Upper lobe of right lung (tissue), 1 donor: ENCODE results near the gene LLGL1. TPM values are rescaled to one million over a fixed set of nuclear protein-coding genes. Genes with fewer than 3 reads are reported as not detected.

Experiments
- ATAC-seq: fragments of 200-7000 bp; cut with Tn5 transposase; one replicate; pipeline ENCODE4 v1.9.1; 2020; ENCODE audit warnings: mild to moderate bottlenecking, moderate library complexity
- DNase-seq: peaks from one replicate; pipeline ENCODE4 v3.0.0-alpha.2; 2020
- H3K27ac ChIP-seq: fragments of 200-600 bp; one replicate; pipeline ENCODE4 v1.8.0; 2022
- H3K27me3 ChIP-seq: fragments of 200-600 bp; one replicate; pipeline ENCODE4 v1.8.0; 2022; ENCODE audit warnings: mild to moderate bottlenecking
- H3K36me3 ChIP-seq: fragments of 200-600 bp; one replicate; pipeline ENCODE4 v1.8.0; 2022
- H3K4me1 ChIP-seq: fragments of 200-600 bp; one replicate; pipeline ENCODE4 v1.8.0; 2022
- H3K4me3 ChIP-seq: fragments of 200-600 bp; one replicate; pipeline ENCODE4 v1.8.0; 2022; ENCODE audit warnings: mild to moderate bottlenecking
- H3K9me3 ChIP-seq: fragments of 200-600 bp; one replicate; pipeline ENCODE4 v1.8.0; 2022
- intact Hi-C: fragments of 100-400 bp; cut with DNase I; formaldehyde crosslinking; loops from one replicate; pipeline ENCODE4 v1.11.0; 2022
- total RNA-seq: library from RNA; stranded (reverse); fragmentation: NEBNext Ultra II Directional; extraction: Animal tissue kit (Norgen Biotek cat#: 25700); gene quantifications from one replicate; pipeline ENCODE4 v1.2.1, GENCODE V29; 2021
- TF ChIP-seq, protein P1 (sequence below): fragments of 200-600 bp; IDR thresholded peaks from one replicate; pipeline ENCODE4 v1.8.0; 2022; ENCODE audit warnings: antibody characterized with exemption
- donor health status: DM: no; HTN: yes; CAD: no; lungs with severe emphysema.

LLGL1 gene
- total RNA-seq, 1 donor from 2014 or later = 11.7 TPM

DNA sequence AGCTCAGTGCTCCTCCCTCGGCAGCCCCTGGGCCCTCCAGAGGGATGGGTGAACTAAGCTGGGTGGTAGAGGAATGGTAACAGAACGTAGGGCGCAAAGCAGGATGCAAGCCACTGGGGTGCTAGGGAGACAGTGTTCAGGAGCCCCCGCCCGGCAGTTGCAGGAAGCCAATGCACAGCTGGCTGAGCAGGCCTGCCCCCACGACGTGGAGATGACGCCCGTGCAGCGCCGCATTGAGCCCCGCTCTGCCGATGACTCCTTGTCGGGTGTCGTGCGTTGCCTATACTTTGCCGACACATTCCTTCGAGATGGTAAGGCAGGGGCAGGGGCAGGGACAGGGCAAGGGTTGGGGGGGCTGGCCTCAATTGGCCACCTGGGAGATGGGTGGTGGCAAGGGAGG lies 12.9 kb downstream of the LLGL1 start:
- H3K36me3 ChIP-seq = peaks cover 15% of the 10 kb centered on the region
- intact Hi-C loops = no loop called here

DNA sequence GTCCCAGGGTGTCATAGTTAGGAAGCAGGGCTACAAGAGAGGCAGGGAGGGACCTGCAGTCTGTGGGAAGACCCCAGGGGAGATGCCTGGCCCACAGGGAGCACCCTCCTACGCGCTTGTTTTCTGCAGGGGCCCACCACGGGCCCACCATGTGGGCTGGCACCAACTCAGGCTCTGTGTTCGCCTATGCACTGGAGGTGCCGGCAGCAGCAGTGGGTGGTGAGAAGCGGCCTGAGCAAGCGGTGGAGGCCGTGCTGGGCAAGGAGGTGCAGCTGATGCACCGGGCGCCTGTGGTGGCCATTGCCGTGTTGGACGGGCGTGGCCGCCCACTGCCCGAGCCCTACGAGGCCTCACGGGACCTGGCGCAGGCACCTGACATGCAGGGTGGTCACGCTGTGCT lies 15.0 kb downstream of the LLGL1 start:
- ATAC-seq (no peak), DNase-seq (no peak)
- Histone ChIP-seq H3K27me3 (no peaks in the 10 kb centered on the region), H3K9me3 (no peaks in the 10 kb centered on the region), H3K36me3 (peaks cover 26% of the 10 kb centered on the region), H3K4me1 (no peaks in the 10 kb centered on the region), H3K4me3 (no peak overlapping the region), H3K27ac (no peak overlapping the region)
- TF ChIP-seq, protein P1, sequence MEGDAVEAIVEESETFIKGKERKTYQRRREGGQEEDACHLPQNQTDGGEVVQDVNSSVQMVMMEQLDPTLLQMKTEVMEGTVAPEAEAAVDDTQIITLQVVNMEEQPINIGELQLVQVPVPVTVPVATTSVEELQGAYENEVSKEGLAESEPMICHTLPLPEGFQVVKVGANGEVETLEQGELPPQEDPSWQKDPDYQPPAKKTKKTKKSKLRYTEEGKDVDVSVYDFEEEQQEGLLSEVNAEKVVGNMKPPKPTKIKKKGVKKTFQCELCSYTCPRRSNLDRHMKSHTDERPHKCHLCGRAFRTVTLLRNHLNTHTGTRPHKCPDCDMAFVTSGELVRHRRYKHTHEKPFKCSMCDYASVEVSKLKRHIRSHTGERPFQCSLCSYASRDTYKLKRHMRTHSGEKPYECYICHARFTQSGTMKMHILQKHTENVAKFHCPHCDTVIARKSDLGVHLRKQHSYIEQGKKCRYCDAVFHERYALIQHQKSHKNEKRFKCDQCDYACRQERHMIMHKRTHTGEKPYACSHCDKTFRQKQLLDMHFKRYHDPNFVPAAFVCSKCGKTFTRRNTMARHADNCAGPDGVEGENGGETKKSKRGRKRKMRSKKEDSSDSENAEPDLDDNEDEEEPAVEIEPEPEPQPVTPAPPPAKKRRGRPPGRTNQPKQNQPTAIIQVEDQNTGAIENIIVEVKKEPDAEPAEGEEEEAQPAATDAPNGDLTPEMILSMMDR = no peak
- intact Hi-C loops = no loop called here

More for the DNA sequence above, 12.9 kb downstream of the LLGL1 start:
- TF ChIP-seq, protein P1 = no peak
- Histone ChIP-seq H3K27ac (no peak overlapping the region), H3K9me3 (no peaks in the 10 kb centered on the region), H3K4me3 (no peak overlapping the region), H3K4me1 (no peaks in the 10 kb centered on the region), H3K27me3 (no peaks in the 10 kb centered on the region)
- DNase-seq = no peak
- ATAC-seq = no peak

- H3K27ac ChIP-seq = no peak overlapping the region
- TF ChIP-seq, protein P1 = no peak
- H3K9me3 ChIP-seq = no peaks in the 10 kb centered on the region
- DNase-seq (no peak), ATAC-seq (no peak)
- peaks cover 35% of the 10 kb centered on the region for H3K36me3 ChIP-seq
- no peaks in the 10 kb centered on the region for H3K4me1 ChIP-seq
- no peaks in the 10 kb centered on the region for H3K27me3 ChIP-seq
- H3K4me3 ChIP-seq = no peak overlapping the region
- intact Hi-C loops = no loop called here
These were observed 15.9 kb downstream of the LLGL1 start for GRCh38 chr17:18241229-18241871.

DNA sequence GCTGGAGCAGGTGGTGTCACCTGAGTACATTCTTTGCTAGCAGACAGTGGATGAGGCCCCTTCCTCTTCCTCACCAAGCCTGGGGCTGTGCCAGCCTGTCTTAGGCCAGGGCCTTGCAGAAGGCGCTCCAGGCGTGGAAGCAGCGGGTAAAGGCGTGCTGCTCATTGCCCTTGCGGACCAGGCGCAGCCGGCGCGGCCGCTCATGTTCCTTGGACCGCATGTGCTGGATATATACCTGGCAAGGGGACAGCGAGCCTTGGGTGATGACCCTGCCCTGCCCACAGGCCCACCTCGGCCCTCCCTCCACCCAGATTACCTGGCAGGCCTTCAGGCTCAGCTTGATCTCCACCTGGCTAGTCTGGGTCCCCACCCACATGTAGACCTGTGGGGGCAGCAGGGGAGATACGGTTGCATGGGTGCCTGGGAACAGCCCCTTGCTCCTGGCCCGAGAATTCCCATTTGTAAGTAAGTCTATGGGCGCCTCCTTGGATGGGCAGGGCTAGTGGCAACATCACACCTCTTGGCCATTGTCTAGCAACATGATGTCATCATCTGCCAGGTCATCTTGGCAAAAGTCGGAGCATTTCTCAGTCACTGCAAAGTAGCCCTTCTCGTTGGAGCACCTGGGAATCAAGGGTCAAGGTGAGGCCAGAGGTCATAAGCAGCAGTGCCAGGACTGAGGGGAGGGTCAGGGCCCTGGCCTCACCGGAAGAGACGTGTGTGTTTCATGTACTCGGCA lies 19.8 kb downstream of the LLGL1 start:
- ATAC-seq (no peak), DNase-seq (no peak)
- no peaks in the 10 kb centered on the region for H3K9me3 ChIP-seq
- no peaks in the 10 kb centered on the region for H3K4me1 ChIP-seq
- intact Hi-C loops = no loop called here
- H3K27ac ChIP-seq = no peak overlapping the region
- H3K4me3 ChIP-seq = no peak overlapping the region
- H3K27me3 ChIP-seq = no peaks in the 10 kb centered on the region
- H3K36me3 ChIP-seq = peaks cover 60% of the 10 kb centered on the region
- TF ChIP-seq, protein P1 = no peak

GRCh38 chr17:18246109-18246725 lies 20.8 kb downstream of the LLGL1 start:
- H3K36me3 ChIP-seq = peaks cover 70% of the 10 kb centered on the region
- DNase-seq = no peak
- intact Hi-C loops = no loop called here

More at GRCh38 chr17:18246109-18246725, 20.8 kb downstream of the LLGL1 start:
- no peaks in the 10 kb centered on the region for H3K9me3 ChIP-seq
- TF ChIP-seq, protein P1 = no peak
- no peaks in the 10 kb centered on the region for H3K4me1 ChIP-seq
- H3K27me3 ChIP-seq = no peaks in the 10 kb centered on the region
- ATAC-seq = no peak
- no peak overlapping the region for H3K4me3 ChIP-seq
- no peak overlapping the region for H3K27ac ChIP-seq
